Neutrophil (primary cell): ENCODE data around the gene ZNF511.
A peak's percentile ranks its signal among the peaks of the same experiment; 100 is the strongest.

Experiments used
- H3K27ac ChIP-seq: fragments of 200-600 bp; sonication (generic); 2 replicates; pipeline ENCODE4 v1.5.1; 2016; ENCODE audit warnings: mild to moderate bottlenecking, moderate library complexity
- H3K27me3 ChIP-seq: fragments of 200-600 bp; sonication (generic); 2 replicates; pipeline ENCODE4 v1.6.0; 2016; ENCODE audit warnings: mild to moderate bottlenecking
- H3K36me3 ChIP-seq: fragments of 200-600 bp; sonication (generic); 2 replicates; pipeline ENCODE4 v1.5.1; 2017
- H3K4me1 ChIP-seq, 2 experiments: fragments of 200-600 bp in 1 of 2; sonication (generic) in 1 of 2; 1 replicate in 1 of 2; 2 replicates in 1 of 2; pipeline versions ENCODE4 v1.5.1 to v1.6.1; 2013 to 2016; ENCODE audit warnings: low read depth in 1 of 2, low read length in 1 of 2, mild to moderate bottlenecking in 1 of 2, moderate library complexity in 1 of 2; ENCODE audit not compliant: control insufficient read depth in 1 of 2, insufficient read depth in 1 of 2
- H3K4me3 ChIP-seq, 2 experiments: fragments of 200-600 bp in 1 of 2; sonication (generic) in 1 of 2; 1 replicate in 1 of 2; 2 replicates in 1 of 2; pipeline ENCODE4 v1.5.1; 2013 to 2016; ENCODE audit warnings: low read depth in 1 of 2, low read length in 1 of 2, mild to moderate bottlenecking in 1 of 2, moderate library complexity in 1 of 2
- H3K9me3 ChIP-seq: fragments of 200-600 bp; sonication (generic); 2 replicates; pipeline ENCODE4 v1.5.1; 2016
- TF ChIP-seq, protein P1 (sequence below): fragments of 200-600 bp; sonication (generic); IDR thresholded peaks from 2 replicates; pipeline ENCODE4 v1.5.1; 2016; ENCODE audit warnings: antibody characterized with exemption

ZNF511 gene

DNA sequence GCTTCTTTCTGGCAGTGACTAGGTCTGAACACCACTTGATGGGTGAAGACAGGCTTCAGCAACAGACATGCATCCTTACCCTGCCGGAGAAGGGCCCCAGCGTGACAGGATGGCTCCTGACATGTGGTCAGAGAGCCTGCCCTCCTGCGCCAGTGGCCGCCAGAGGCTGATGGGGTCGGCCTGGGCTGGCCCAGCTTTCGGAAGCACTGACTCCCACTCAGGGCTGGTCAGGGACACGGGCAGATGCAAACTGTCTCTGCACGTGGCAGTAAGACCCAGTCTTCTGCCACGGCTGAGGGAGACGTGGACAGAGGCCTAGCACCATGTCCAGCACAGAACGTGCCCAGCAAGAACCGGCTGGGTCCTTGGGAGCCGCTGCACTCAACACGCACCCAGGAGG lies 10.2 kb upstream of the ZNF511 start:
- H3K36me3 ChIP-seq, result peaks cover 91% of the 10 kb centered on the region
- no peak overlapping the region for H3K4me3 ChIP-seq
- H3K27ac ChIP-seq, result no peak overlapping the region
- no peaks in the 10 kb centered on the region for H3K4me1 ChIP-seq
- H3K9me3 ChIP-seq, result no peaks in the 10 kb centered on the region
- TF ChIP-seq, protein P1, sequence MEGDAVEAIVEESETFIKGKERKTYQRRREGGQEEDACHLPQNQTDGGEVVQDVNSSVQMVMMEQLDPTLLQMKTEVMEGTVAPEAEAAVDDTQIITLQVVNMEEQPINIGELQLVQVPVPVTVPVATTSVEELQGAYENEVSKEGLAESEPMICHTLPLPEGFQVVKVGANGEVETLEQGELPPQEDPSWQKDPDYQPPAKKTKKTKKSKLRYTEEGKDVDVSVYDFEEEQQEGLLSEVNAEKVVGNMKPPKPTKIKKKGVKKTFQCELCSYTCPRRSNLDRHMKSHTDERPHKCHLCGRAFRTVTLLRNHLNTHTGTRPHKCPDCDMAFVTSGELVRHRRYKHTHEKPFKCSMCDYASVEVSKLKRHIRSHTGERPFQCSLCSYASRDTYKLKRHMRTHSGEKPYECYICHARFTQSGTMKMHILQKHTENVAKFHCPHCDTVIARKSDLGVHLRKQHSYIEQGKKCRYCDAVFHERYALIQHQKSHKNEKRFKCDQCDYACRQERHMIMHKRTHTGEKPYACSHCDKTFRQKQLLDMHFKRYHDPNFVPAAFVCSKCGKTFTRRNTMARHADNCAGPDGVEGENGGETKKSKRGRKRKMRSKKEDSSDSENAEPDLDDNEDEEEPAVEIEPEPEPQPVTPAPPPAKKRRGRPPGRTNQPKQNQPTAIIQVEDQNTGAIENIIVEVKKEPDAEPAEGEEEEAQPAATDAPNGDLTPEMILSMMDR, result no peak
- no peaks in the 10 kb centered on the region for H3K27me3 ChIP-seq

DNA sequence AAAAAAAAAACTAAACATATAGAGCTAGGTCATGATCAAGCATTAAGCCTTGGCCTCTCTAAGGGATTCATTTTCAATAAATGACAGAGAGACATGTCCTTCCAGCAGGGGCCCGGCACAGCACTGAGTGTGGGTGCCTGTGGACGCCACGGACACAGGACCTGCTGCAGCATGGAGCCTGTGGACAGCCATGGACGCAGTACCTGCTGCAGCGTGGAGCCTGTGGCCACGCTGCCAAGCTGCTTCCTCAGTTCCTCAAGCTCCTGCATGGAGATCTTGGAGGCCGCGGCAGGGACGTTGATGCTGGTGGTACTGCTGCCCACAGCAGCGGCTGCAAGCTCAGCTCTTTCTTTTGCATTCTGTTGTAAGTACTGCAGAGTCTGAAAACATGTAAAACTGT lies 9.5 kb upstream of the ZNF511 start:
- no peaks in the 10 kb centered on the region for H3K27me3 ChIP-seq
- no peaks in the 10 kb centered on the region for H3K4me1 ChIP-seq
- peaks cover 84% of the 10 kb centered on the region for H3K36me3 ChIP-seq
- no peaks in the 10 kb centered on the region for H3K9me3 ChIP-seq
- TF ChIP-seq, protein P1, result no peak
- H3K4me3 ChIP-seq, result no peak overlapping the region
- no peak overlapping the region for H3K27ac ChIP-seq

DNA sequence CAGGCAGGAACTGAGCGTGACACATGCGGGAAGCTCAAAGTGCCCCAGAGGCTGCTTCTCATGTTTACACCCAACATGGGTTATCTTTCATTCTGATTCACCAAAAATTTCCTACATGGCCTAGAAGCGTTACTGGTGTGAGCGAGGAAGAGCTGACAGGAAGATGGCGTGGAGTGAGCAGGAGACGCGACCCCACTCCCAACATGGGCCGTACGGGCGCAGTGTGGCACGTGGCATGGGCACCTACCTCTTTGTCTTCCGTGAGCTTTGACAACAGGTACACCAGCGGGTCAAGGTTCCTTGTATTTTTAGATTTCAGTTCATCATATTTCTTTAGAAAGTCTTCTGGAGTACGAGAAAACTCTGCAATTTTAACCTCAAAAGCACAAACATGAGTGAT lies 9.0 kb upstream of the ZNF511 start:
- peaks cover 79% of the 10 kb centered on the region for H3K36me3 ChIP-seq
- no peaks in the 10 kb centered on the region for H3K4me1 ChIP-seq
- TF ChIP-seq, protein P1, result no peak
- H3K27ac ChIP-seq, result no peak overlapping the region
- H3K9me3 ChIP-seq, result no peaks in the 10 kb centered on the region
- no peaks in the 10 kb centered on the region for H3K27me3 ChIP-seq
- H3K4me3 ChIP-seq, result no peak overlapping the region

DNA sequence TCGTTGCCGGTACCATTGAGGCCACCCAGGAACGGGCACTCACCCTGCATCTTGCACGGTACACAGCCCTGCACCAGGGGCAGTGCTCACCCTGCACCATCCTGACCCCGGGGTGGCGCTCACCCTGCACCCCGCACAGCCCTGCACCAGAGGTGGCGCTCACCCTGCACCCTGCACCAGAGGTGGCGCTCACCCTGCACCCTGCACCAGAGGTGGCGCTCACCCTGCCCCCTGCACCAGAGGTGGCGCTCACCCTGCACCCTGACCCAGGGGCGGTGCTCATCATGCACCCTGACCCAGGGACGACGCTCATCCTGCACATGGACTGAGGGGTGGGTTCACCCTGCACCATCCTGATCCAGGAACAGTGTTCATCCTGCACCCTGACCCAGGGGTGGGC lies 6.5 kb upstream of the ZNF511 start:
- H3K36me3 ChIP-seq, result peaks cover 54% of the 10 kb centered on the region
- H3K4me1 ChIP-seq, result peaks cover 3 to 11% of the 10 kb centered on the region in 2 experiments
- H3K4me3 ChIP-seq, result no peak overlapping the region
- no peaks in the 10 kb centered on the region for H3K27me3 ChIP-seq
- no peak overlapping the region for H3K27ac ChIP-seq
- H3K9me3 ChIP-seq, result no peaks in the 10 kb centered on the region
- TF ChIP-seq, protein P1, result no peak

DNA sequence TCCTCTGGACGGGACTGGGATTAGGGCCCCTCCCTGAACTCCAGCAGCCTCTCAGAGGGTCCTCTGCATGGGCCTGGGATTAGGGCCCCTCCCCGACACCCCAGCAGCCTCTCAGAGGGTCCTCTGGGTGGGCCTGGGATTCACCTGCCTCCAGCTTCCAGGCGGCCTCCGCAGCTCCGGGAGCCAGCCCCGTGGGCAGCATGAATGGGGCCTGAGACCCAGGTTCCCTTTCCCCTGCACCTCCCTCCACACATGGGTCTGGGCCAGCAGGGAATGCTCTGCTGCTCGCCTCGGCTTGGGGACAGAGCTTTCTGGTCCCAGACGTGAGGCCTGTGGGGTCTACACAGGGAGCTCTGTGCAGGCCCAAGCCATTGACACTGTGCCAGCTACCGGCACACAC lies 5.5 kb upstream of the ZNF511 start:
- TF ChIP-seq, protein P1, result no peak
- H3K36me3 ChIP-seq, result peaks cover 44% of the 10 kb centered on the region
- H3K27me3 ChIP-seq, result no peaks in the 10 kb centered on the region
- no peak overlapping the region for H3K27ac ChIP-seq
- H3K9me3 ChIP-seq, result no peaks in the 10 kb centered on the region
- H3K4me1 ChIP-seq, result peaks cover 12 to 20% of the 10 kb centered on the region in 2 experiments
- no peak overlapping the region for H3K4me3 ChIP-seq

DNA sequence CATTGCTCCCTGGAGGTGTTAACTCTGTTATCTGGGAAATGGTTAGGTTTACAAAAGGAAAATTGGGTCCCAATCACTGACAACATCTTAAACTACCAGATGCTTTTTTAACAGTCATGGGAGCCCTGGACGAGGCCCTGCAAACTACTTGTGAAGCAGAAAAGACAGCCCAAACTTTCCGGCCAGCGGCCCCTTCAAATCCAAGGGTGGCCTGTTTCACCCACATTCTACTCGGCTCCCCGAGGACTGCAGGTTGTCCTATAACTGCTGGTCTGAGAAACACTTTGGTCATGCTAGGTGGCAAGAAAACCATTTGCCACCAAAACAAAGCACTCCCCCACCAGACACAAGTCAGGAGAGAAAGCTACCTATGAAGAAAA lies 2.6 kb upstream of the ZNF511 start:
- peak overlapping the region; percentile 63 for H3K27ac ChIP-seq
- no peaks in the 10 kb centered on the region for H3K27me3 ChIP-seq

More for the DNA sequence above, 2.6 kb upstream of the ZNF511 start:
- peaks cover 15% of the 10 kb centered on the region for H3K36me3 ChIP-seq
- TF ChIP-seq, protein P1, result no peak
- no peak overlapping the region for H3K4me3 ChIP-seq
- H3K9me3 ChIP-seq, result no peaks in the 10 kb centered on the region
- peaks cover 13 to 29% of the 10 kb centered on the region in 2 experiments for H3K4me1 ChIP-seq
